Neutrophil (primary cell): ENCODE data around the gene SKIC8.

ENCODE experiments used
- H3K27ac ChIP-seq: fragments of 200-600 bp; sonication (generic); 2 replicates; pipeline ENCODE4 v1.5.1; 2016; ENCODE audit warnings: mild to moderate bottlenecking, moderate library complexity
- H3K27me3 ChIP-seq: fragments of 200-600 bp; sonication (generic); 2 replicates; pipeline ENCODE4 v1.6.0; 2016; ENCODE audit warnings: mild to moderate bottlenecking
- H3K36me3 ChIP-seq: fragments of 200-600 bp; sonication (generic); 2 replicates; pipeline ENCODE4 v1.5.1; 2017
- H3K4me1 ChIP-seq, 2 experiments: fragments of 200-600 bp in 1 of 2; sonication (generic) in 1 of 2; 1 replicate in 1 of 2; 2 replicates in 1 of 2; pipeline versions ENCODE4 v1.5.1 to v1.6.1; 2013 to 2016; ENCODE audit warnings: low read depth in 1 of 2, low read length in 1 of 2, mild to moderate bottlenecking in 1 of 2, moderate library complexity in 1 of 2; ENCODE audit not compliant: control insufficient read depth in 1 of 2, insufficient read depth in 1 of 2
- H3K4me3 ChIP-seq, 2 experiments: fragments of 200-600 bp in 1 of 2; sonication (generic) in 1 of 2; 1 replicate in 1 of 2; 2 replicates in 1 of 2; pipeline ENCODE4 v1.5.1; 2013 to 2016; ENCODE audit warnings: low read depth in 1 of 2, low read length in 1 of 2, mild to moderate bottlenecking in 1 of 2, moderate library complexity in 1 of 2
- H3K9me3 ChIP-seq: fragments of 200-600 bp; sonication (generic); 2 replicates; pipeline ENCODE4 v1.5.1; 2016
- TF ChIP-seq, protein P1 (sequence below): fragments of 200-600 bp; sonication (generic); IDR thresholded peaks from 2 replicates; pipeline ENCODE4 v1.5.1; 2016; ENCODE audit warnings: antibody characterized with exemption

The SKIC8 gene

DNA sequence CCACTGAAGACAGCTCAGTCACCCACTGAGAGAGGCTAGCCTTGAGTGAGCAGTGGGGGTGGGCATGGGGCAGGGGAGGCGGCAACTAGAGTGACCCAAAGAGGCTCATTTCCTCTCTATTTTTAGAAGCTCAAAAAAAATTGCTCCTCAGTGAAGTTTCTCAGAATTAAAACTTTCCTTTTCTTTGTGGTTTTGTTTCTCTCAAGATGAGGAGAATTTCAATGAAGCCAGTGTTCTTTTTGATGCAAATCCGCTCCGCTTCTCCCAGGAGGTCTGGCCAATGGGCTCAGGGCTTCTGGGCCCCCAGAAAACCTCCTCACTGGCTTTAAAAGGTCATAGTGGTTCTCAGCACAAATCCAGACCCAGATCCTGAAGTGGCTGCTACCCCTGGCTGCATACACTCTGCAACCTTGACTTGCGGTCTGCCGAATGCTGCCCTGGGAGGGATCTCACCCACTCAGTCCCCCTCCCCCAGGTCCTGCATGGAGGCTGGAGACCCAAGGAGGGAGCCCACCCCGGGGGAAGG lies 64.8 kb downstream of the SKIC8 start, which contains the start of gene ACSBG1:
Gene ACSBG1, minus strand, starts transcription at position 51 of the 526 bp plus-strand sequence. CDS start 64 bp downstream, outside the sequence.
- Histone ChIP-seq H3K36me3 (no peaks in the 10 kb centered on the region), H3K27me3 (peaks cover 5% of the 10 kb centered on the region), H3K4me1 (no peaks in the 10 kb centered on the region), H3K27ac (no peak within 1 kb of the TSS), H3K4me3 (no peak within 1 kb of the TSS), H3K9me3 (no peaks in the 10 kb centered on the region)
- TF ChIP-seq, protein P1, sequence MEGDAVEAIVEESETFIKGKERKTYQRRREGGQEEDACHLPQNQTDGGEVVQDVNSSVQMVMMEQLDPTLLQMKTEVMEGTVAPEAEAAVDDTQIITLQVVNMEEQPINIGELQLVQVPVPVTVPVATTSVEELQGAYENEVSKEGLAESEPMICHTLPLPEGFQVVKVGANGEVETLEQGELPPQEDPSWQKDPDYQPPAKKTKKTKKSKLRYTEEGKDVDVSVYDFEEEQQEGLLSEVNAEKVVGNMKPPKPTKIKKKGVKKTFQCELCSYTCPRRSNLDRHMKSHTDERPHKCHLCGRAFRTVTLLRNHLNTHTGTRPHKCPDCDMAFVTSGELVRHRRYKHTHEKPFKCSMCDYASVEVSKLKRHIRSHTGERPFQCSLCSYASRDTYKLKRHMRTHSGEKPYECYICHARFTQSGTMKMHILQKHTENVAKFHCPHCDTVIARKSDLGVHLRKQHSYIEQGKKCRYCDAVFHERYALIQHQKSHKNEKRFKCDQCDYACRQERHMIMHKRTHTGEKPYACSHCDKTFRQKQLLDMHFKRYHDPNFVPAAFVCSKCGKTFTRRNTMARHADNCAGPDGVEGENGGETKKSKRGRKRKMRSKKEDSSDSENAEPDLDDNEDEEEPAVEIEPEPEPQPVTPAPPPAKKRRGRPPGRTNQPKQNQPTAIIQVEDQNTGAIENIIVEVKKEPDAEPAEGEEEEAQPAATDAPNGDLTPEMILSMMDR = no peak

DNA sequence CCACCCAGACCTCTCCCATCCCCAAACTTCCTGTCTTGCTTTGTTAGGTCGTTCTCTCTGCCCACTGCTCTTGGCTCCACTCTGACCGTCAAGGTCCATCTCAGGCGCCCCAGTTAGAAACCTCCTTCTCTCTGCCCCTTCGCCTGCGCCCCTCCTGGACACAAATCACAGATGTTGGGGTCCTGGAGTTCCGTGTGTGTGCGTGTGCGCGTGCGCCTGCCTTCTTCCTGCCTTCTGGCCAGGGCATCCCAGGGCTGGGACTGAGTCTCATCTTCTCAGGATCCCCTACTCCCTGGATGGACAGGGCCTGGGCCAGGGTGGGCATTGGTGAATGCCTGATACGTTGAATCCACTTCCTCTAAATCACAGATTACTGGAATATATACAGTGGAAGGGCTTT lies 65.9 kb downstream of the SKIC8 start:
- Histone ChIP-seq H3K9me3 (no peaks in the 10 kb centered on the region), H3K4me3 (no peak overlapping the region), H3K27ac (no peak overlapping the region), H3K4me1 (no peaks in the 10 kb centered on the region), H3K27me3 (peaks cover 5% of the 10 kb centered on the region), H3K36me3 (no peaks in the 10 kb centered on the region)
- TF ChIP-seq, protein P1 = no peak
